ENCODE measurements around the gene MAN1A2.
A peak's percentile ranks its signal among the peaks of the same experiment; 100 is the strongest.
"Not testable (repeated sequence)": the region's sequence is repeated elsewhere in the genome, so short reads cannot be mapped to it uniquely, and the experiment has no call there.

Gene MAN1A2

GRCh38 chr1:117367046-117368025 is at the start of gene MAN1A2:
Gene MAN1A2 (plus strand): TSS chr1:117367449. CDS start chr1:117368184, 735 bp downstream.
- peak; percentile 80 to 86 for DNase-seq

DNA sequence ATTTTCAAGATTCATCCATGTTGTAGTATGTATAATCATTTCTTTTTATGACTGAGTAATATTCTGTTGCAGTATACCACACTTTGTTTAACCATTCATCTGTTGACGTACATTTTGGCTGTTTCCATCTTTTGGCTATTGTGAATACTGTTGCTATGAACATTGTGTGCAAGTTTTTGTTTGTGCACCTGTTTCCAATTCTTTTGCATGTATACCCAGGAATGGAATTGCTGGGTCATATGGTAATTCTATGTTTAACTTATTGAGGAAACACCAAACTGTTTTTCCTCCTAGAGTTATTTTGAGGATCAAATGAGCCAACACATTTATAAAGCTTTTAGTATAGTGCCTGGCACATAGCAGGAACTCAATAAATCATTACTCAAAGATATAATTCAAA is 49.2 kb upstream of the MAN1A2 start:
- no peak for DNase-seq

- DNase-seq, result no peak
Observed at GRCh38 chr1:117318426-117318825, 48.8 kb upstream of the MAN1A2 start.

- DNase-seq, result no peak
Observed at GRCh38 chr1:117320515-117320914, 46.7 kb upstream of the MAN1A2 start.

GRCh38 chr1:117321680-117322609 is 45.3 kb upstream of the MAN1A2 start:
- no peak for DNase-seq

GRCh38 chr1:117324357-117324756 is 42.9 kb upstream of the MAN1A2 start:
- no peak for DNase-seq

- not testable (repeated sequence) for DNase-seq
Observed at GRCh38 chr1:117326035-117326434, 41.2 kb upstream of the MAN1A2 start.

GRCh38 chr1:117327011-117327410 is 40.2 kb upstream of the MAN1A2 start:
- no peak for DNase-seq

DNA sequence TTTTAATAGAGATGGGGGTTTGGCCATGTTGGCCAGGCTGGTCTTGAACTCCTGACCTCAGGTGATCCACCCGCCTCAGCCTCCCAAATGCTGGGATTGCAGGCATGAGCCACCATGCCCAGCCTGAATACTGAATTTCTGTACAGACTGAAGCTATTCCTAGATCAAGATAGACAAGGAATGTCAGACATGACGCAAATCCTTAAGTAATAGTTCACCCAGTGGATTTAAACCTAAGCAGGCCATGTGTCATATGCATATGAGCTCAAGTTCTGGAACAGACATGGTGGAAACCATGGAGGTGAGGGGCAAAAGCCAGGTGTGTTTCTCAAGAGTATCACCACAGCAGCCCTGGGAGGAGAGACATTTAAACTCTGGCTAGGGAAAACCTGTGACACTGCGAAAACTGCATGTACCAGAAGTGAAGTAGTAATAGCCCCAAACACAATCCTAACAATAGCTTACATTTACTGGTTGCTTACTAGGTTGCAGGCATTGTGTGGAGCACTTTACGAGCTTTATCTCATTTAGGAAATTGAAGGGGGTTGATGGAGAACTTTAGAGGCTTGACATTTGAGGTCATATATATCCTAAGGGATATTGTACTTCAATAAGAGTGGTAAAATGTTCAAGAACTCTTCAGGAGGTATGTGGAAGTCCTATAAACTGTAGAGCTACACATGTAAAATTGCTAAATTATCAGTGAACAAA is 31.7 kb upstream of the MAN1A2 start:
- no peak for DNase-seq

DNA sequence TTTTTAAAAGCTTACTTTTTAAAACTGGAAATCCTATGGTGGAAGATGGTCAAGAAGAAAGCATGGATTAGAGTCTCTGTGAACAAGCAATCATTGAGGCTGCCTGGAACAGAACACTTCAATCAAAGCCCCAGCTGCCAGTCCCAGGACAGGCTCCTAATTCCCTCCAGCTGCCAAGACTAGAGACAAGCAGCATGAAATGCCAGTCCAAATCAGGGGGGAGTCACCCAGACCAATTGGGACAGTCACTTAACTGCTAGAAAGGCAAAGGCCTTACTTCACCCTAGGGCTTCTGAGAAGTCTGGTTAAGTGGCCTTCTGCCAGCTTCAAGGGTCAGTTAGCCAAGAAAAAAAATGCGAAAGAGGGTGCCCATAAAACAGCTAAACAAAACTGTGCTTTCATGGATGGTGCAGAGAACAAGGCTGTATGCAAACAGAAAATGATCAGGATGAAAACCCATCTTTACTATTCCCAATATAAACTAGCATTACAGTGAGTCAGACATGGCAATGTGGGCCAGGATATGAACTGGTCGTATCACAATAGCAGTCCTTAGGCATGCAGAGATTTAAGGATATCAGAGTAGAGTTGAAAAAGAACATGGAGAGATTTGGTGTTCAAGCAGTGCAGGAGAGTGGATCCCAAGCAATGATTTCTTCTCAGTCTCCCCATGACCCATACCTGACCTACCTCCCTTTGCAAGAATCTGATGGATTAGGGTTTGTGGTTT is 31.0 kb upstream of the MAN1A2 start:
- no peak for DNase-seq

DNA sequence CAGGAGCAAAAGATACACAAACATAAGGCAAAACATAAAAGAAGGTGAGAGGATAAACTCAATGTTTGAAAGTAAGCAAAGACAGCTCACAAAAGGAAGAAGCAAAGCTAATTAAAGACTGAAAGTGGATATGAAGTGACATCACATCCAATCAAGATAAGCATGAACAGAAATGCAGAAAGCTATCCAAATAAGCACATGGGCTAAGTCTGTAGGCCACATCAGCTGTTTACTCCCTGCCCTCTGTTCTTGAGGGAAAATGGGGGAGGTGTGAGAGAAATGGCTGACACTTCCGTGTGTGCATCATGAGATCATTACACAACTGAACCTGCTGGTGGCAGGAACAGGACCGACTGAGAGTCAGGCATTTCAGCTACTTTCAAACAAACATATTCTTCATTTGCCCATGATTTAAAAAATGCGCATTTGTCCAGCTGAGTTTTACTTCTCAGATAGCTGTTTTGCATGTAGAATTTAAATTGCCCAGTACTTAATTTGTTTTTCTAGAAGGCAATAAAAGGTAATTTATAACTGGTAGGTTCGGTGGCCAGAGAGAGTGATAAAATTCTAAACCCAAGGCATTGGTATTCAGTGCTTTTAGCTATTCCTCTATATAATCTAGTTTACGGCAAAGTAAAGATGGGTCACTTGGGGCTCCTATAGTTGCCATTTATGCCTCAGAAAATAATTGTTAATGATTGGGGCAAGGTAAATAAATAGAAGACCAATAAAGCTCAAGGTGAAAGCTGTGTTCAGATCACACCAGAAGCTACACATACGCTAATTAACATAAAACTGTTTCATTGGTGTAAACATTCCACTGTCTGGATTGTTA is 27.2 kb upstream of the MAN1A2 start:
- peak; percentile 6 to 43 for DNase-seq

- DNase-seq, result no peak
Observed at GRCh38 chr1:117341123-117341522, 26.1 kb upstream of the MAN1A2 start.

DNA sequence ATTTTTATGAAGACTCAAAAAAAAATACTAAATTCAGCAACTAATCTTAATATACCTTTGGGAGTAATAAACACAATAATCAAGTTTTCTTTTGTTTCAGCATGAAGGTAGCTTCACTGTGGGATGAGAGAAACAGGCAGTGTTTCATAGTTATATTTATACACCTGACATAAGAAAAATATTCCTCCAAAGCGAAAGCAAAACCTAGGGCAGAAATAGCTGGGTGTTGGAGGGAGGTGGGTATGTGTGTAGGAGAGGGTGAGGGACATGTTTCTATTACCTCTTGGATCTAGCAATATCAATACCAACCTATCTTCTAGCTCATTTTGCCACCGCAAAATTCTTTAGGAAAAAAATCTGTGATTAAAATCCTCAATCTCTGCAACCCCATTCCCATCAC is 24.9 kb upstream of the MAN1A2 start:
- DNase-seq, result no peak

DNA sequence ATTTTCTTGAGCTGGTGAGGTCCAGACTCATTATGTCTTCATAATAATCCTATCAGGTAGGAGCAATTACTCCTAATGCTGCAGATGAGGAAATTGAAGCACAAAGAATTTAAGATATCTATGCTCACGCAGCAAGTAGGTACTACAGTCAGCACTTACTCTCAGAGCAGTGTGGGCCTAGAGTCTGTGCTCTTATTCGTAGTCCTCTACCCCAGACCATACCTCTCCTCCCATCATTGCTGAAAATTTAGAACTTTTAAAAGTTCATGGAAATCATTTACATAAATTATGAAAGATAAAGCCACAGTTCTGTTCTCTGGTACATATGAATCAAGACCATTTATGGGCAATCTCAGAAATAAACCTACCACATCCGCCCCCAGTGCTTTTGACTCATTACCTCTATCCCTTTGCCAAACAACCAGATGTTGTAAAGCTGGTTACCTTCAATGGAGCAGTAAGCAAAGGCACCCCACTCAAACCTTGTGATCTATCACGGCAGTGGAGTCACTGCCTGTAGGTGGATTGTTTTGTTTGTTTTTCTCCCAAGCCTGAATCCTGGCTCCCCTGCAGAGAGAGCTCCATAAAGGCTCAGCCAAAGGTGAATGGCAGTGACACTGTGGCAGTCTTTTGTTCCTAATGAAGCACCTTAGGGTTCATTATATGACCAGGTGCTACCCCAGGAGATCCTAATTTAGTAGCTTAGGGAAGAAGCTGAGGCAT is 20.9 kb upstream of the MAN1A2 start:
- no peak for DNase-seq

GRCh38 chr1:117347907-117348306 is 19.3 kb upstream of the MAN1A2 start:
- DNase-seq, result no peak

GRCh38 chr1:117352695-117353094 is 14.6 kb upstream of the MAN1A2 start:
- not testable (repeated sequence) for DNase-seq

GRCh38 chr1:117357833-117358603 is 9.2 kb upstream of the MAN1A2 start:
- DNase-seq, result peak; percentile 24 to 54

DNA sequence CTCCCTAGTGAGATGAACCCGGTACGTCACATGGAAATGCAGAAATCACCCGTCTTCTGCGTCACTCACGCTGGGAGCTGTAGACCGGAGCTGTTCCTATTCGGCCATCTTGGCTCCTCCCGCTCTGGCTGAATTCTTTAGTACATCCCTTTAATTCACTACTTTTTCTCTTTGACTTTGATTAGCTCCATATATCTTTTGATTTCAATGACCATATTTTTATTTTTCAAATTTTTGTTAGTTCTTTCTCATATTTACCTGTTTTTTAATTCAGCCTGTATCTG is 8.7 kb upstream of the MAN1A2 start:
- DNase-seq, result not testable (repeated sequence)

DNA sequence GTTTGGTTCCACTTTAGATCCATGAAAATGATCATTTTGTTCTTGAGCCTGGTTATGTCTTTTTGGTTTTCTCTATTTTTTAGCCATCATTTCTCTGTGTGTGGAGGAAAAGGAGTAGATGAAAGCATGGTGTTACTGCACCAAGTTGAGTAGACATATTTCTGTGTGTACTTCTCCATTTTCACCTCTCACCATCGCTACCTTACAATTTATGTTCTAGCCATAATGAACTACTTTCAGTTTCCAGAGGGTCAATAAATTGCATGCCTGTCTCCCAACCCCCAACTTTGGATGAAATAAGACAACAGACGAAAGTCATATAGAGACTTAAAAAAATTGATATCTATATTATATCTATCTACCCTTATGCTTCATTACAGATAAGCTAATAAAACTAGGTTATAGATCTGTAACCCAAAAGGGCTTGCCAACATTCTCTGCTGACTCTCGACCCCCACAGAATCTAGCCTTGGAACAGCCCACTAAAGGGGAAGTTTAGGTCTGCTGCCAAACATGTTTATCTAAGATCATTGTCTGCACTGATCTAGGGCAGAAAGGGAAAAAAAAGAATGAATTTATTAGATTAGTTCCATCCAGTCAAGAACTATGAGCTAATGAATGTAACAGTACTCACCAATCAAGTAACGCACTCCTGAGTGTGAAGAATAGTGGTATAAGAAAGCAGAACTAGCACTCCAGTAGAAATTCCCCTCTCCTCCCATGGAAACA is 7.5 kb upstream of the MAN1A2 start:
- DNase-seq, result no peak

Data from CD4-positive, alpha-beta T cell treated with Interleukin-1 beta for 1 hour (primary cell).